ENCODE data around the gene FMN1.

DNA sequence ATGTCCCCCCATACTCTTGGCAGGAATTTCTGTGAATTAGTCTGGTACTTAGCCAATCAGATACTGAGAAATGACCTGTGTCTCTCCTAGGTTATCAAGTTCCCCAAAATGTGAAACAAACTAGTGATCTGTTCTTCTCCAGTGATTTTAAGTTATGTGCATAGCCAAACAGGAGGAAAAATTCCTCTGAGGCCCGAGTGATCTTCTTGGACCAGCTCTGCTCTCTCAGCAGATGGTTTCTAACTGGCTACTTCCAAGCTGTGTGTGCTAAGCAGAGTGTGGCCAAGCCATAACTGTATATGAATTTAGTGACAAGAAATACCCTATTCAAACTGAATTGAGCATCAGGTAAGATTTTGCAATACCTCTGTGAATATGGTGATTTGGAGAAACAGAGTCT, 387.2 kb downstream of the FMN1 start:
- TF ChIP-seq, protein P1, sequence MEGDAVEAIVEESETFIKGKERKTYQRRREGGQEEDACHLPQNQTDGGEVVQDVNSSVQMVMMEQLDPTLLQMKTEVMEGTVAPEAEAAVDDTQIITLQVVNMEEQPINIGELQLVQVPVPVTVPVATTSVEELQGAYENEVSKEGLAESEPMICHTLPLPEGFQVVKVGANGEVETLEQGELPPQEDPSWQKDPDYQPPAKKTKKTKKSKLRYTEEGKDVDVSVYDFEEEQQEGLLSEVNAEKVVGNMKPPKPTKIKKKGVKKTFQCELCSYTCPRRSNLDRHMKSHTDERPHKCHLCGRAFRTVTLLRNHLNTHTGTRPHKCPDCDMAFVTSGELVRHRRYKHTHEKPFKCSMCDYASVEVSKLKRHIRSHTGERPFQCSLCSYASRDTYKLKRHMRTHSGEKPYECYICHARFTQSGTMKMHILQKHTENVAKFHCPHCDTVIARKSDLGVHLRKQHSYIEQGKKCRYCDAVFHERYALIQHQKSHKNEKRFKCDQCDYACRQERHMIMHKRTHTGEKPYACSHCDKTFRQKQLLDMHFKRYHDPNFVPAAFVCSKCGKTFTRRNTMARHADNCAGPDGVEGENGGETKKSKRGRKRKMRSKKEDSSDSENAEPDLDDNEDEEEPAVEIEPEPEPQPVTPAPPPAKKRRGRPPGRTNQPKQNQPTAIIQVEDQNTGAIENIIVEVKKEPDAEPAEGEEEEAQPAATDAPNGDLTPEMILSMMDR (IDR thresholded peaks at IDR 0.05), result no peak
- no peak for TF ChIP-seq POLR2AphosphoS5 (IDR thresholded peaks at IDR 0.05; ENCODE audit: low read depth, low read length)
- TF ChIP-seq, protein P2, sequence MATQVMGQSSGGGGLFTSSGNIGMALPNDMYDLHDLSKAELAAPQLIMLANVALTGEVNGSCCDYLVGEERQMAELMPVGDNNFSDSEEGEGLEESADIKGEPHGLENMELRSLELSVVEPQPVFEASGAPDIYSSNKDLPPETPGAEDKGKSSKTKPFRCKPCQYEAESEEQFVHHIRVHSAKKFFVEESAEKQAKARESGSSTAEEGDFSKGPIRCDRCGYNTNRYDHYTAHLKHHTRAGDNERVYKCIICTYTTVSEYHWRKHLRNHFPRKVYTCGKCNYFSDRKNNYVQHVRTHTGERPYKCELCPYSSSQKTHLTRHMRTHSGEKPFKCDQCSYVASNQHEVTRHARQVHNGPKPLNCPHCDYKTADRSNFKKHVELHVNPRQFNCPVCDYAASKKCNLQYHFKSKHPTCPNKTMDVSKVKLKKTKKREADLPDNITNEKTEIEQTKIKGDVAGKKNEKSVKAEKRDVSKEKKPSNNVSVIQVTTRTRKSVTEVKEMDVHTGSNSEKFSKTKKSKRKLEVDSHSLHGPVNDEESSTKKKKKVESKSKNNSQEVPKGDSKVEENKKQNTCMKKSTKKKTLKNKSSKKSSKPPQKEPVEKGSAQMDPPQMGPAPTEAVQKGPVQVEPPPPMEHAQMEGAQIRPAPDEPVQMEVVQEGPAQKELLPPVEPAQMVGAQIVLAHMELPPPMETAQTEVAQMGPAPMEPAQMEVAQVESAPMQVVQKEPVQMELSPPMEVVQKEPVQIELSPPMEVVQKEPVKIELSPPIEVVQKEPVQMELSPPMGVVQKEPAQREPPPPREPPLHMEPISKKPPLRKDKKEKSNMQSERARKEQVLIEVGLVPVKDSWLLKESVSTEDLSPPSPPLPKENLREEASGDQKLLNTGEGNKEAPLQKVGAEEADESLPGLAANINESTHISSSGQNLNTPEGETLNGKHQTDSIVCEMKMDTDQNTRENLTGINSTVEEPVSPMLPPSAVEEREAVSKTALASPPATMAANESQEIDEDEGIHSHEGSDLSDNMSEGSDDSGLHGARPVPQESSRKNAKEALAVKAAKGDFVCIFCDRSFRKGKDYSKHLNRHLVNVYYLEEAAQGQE (IDR thresholded peaks at IDR 0.05; ENCODE audit: insufficient read depth in 1 of 2, low read depth in 2 of 2, low read length in 1 of 2), result no peak
- TF ChIP-seq SIN3A (IDR thresholded peaks at IDR 0.05; ENCODE audit: borderline replicate concordance, insufficient read depth, low read depth, low read length), result no peak
